Hepatocyte (in vitro differentiated cells): Measurements from ENCODE around the gene PRPF31. TPM values are rescaled to one million over a fixed set of nuclear protein-coding genes. Genes with fewer than 3 reads are reported as not detected.

Experiments
- DNase-seq: peaks from one replicate; pipeline ENCODE4 v3.0.0-alpha.2; 2016; ENCODE audit warnings: low spot score
- H2AFZ ChIP-seq: fragments of 200-600 bp; sonication (generic); 2 replicates; pipeline ENCODE4 v1.6.0; 2016; ENCODE audit warnings: antibody characterized with exemption, mild to moderate bottlenecking
- H3K27ac ChIP-seq: fragments of 200-600 bp; sonication (generic); 2 replicates; pipeline ENCODE4 v1.5.1; 2016; ENCODE audit warnings: mild to moderate bottlenecking
- H3K27me3 ChIP-seq: fragments of 200-600 bp; sonication (generic); 2 replicates; pipeline ENCODE4 v1.6.1; 2016
- H3K36me3 ChIP-seq: fragments of 200-600 bp; sonication (generic); replicated peaks from 2 replicates; pipeline ENCODE4 v1.5.1; 2016; ENCODE audit warnings: low read depth; ENCODE audit not compliant: insufficient read depth
- H3K4me1 ChIP-seq: fragments of 200-600 bp; sonication (generic); 2 replicates; pipeline ENCODE4 v1.5.1; 2016; ENCODE audit warnings: mild to moderate bottlenecking, moderate library complexity; ENCODE audit not compliant: insufficient read depth
- H3K4me2 ChIP-seq: fragments of 200-600 bp; sonication (generic); 2 replicates; pipeline ENCODE4 v1.6.0; 2016
- H3K4me3 ChIP-seq: fragments of 200-600 bp; sonication (generic); 2 replicates; pipeline ENCODE4 v1.5.1; 2016; ENCODE audit warnings: mild to moderate bottlenecking
- H3K79me2 ChIP-seq: fragments of 200-600 bp; sonication (generic); 2 replicates; pipeline ENCODE4 v1.6.0; 2017; ENCODE audit warnings: mild to moderate bottlenecking
- H3K9me2 ChIP-seq: fragments of 200-600 bp; sonication (generic); replicated peaks from 2 replicates; pipeline ENCODE4 v1.6.0; 2017; ENCODE audit warnings: mild to moderate bottlenecking; ENCODE audit not compliant: insufficient read depth
- H3K9me3 ChIP-seq: fragments of 200-600 bp; sonication (generic); 2 replicates; pipeline ENCODE4 v1.5.1; 2016; ENCODE audit warnings: low read depth, mild to moderate bottlenecking
- H4K20me1 ChIP-seq: fragments of 200-600 bp; sonication (generic); 2 replicates; pipeline ENCODE4 v1.6.0; 2016; ENCODE audit warnings: mild to moderate bottlenecking; ENCODE audit not compliant: insufficient read depth, poor library complexity, severe bottlenecking
- EZH2 ChIP-seq: fragments of 200-600 bp; sonication (generic); IDR thresholded peaks from 2 replicates; pipeline ENCODE4 v1.6.1; 2016; ENCODE audit warnings: antibody characterized with exemption, mild to moderate bottlenecking, borderline replicate concordance
- EZH2phosphoT487 ChIP-seq: fragments of 200-600 bp; sonication (generic); IDR thresholded peaks from one replicate; pipeline ENCODE4 v1.6.1; 2018; ENCODE audit warnings: antibody characterized with exemption, mild to moderate bottlenecking, low read depth, moderate library complexity; ENCODE audit not compliant: unreplicated experiment, severe bottlenecking
- WGBS: methylation state at CpG from one replicate; pipeline ENCODE4 v1.1.6; 2016; ENCODE audit warnings: low lambda C conversion rate; ENCODE audit errors: missing lambda C conversion rate; 5-methylcytosine and 5-hydroxymethylcytosine counted together
- polyA plus RNA-seq: library from polyadenylated mRNA; unstranded; fragments of >200 nt; fragmentation: Nextera tagmentation; extraction: Ambion mirVana; gene quantifications from 2 replicates; pipeline ENCODE4 v1.2.1, GENCODE V29; 2016
- total RNA-seq: library from RNA; depleted of rRNA; stranded (reverse); fragments of >200 nt; gene quantifications from 2 replicates; pipeline ENCODE4 v1.2.3, GENCODE V29; 2014
- TF ChIP-seq, protein P1 (sequence below): fragments of 200-600 bp; sonication (generic); IDR thresholded peaks from 2 replicates; pipeline ENCODE4 v1.5.1; 2016; ENCODE audit warnings: antibody characterized with exemption, mild to moderate bottlenecking; ENCODE audit not compliant: poor library complexity

PRPF31 gene
- total and polyA plus RNA-seq, 2 experiments from 2014 or later, result 59.7 to 77.6 TPM

DNA sequence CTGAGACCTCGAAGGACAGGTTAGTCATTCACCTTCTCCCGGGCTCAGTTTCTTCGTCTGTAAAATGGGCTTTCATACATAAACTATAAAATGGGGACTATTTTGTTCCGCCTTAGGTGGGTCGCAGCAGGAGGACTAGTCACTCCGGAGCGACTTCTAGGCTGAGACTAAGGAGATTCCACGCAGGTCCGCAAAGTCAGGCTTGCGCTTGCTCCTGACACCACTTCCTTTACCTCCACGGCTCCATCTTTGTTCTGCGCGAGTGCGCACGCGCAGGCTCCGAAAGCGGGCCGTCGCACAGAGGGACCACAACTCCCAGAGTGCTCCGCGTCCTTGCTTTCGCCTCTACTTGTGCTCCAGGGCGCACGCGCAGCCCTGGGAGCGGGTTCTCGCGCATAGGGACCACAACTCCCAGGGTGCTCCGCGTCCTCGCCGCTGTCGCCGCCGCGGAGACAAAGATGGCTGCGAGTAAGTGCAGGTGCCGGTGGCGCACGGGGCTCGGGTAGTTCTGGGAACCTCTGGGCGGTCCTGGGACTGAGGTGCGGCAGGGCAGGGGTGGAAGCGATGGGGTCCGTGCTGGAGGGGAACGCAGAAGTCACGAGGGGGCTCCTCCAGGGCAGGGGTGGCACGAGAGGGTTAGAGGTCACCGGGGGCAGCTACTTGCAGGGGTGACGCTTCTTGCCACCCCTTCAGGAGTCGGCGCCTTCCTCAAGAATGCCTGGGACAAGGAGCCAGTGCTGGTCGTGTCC is 13.0 kb upstream of the PRPF31 start, which contains the start of gene NDUFA3:
TSS of gene NDUFA3 (plus strand) at position 435 of the 749 bp plus-strand sequence. CDS start at position 459, 24 bp downstream.
- H3K4me1 ChIP-seq, result peaks cover 3% of the 10 kb centered on the region
- no peaks in the 10 kb centered on the region for H3K27me3 ChIP-seq
- no peak for TF ChIP-seq EZH2phosphoT487
- TF ChIP-seq EZH2, result no peak
- TF ChIP-seq, protein P1, sequence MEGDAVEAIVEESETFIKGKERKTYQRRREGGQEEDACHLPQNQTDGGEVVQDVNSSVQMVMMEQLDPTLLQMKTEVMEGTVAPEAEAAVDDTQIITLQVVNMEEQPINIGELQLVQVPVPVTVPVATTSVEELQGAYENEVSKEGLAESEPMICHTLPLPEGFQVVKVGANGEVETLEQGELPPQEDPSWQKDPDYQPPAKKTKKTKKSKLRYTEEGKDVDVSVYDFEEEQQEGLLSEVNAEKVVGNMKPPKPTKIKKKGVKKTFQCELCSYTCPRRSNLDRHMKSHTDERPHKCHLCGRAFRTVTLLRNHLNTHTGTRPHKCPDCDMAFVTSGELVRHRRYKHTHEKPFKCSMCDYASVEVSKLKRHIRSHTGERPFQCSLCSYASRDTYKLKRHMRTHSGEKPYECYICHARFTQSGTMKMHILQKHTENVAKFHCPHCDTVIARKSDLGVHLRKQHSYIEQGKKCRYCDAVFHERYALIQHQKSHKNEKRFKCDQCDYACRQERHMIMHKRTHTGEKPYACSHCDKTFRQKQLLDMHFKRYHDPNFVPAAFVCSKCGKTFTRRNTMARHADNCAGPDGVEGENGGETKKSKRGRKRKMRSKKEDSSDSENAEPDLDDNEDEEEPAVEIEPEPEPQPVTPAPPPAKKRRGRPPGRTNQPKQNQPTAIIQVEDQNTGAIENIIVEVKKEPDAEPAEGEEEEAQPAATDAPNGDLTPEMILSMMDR, result no peak
- peaks cover 22% of the 10 kb centered on the region for H3K79me2 ChIP-seq
- H3K9me3 ChIP-seq, result no peaks in the 10 kb centered on the region
- no peaks in the 10 kb centered on the region for H3K9me2 ChIP-seq
- no peaks in the 10 kb centered on the region for H3K36me3 ChIP-seq
- DNase-seq, result peak; percentile 99
- peak within 1 kb of the TSS; percentile 39 for H3K27ac ChIP-seq
- H4K20me1 ChIP-seq, result no peaks in the 10 kb centered on the region
- peak within 1 kb of the TSS; percentile 34 for H3K4me3 ChIP-seq
- 4% methylated on average over 53 of the region's 54 CpGs for WGBS
- H3K4me2 ChIP-seq, result peak within 1 kb of the TSS; percentile 89
- peak within 1 kb of the TSS; percentile 89 for H2AFZ ChIP-seq

DNA sequence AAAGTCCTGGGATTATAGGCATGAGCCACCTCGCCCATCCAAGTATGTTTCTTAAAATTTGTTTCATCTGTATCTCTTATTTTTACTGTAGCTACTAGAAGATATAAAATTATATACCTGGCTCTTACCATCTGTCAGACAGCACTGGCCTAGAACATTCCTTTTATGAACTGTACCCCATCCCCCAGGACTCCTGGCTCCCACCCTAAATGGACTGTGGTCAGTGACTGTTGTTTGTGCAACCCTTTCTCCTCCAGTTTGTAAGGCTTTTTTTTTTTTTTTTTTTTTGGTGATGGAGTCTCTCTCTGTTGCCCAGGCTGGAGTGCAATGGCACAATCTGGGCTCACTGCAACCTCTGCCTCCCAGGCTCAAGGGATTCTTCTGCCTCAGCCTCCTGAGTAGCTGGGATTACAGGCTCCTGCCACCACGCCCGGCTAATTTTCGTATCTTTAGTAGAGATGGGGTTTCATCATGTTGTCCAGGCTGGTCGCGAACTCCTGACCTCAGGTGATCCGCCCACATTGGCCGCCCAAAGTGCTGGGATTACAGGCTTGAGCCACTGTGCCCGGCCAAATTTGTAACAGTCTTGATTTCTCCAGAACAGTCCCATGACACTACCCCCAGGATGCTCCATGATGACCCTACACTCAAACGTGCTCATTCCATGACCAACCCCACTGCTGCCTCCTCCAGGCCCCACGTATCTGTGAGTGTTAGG is 10.4 kb upstream of the PRPF31 start:
- no peak overlapping the region for H3K4me3 ChIP-seq
- DNase-seq, result no peak
- peaks cover 22% of the 10 kb centered on the region for H3K79me2 ChIP-seq
- no peak overlapping the region for H3K27ac ChIP-seq
- TF ChIP-seq, protein P1, result no peak
- TF ChIP-seq EZH2 (no peak), EZH2phosphoT487 (no peak)
- no peak overlapping the region for H3K4me2 ChIP-seq
- H4K20me1 ChIP-seq, result no peaks in the 10 kb centered on the region
- 93% methylated on average over 11 of the region's 11 CpGs for WGBS
- no peak overlapping the region for H2AFZ ChIP-seq
- H3K9me3 ChIP-seq, result no peaks in the 10 kb centered on the region
- H3K9me2 ChIP-seq, result no peaks in the 10 kb centered on the region
- H3K36me3 ChIP-seq, result no peaks in the 10 kb centered on the region
- no peaks in the 10 kb centered on the region for H3K27me3 ChIP-seq
- H3K4me1 ChIP-seq, result peaks cover 3% of the 10 kb centered on the region

DNA sequence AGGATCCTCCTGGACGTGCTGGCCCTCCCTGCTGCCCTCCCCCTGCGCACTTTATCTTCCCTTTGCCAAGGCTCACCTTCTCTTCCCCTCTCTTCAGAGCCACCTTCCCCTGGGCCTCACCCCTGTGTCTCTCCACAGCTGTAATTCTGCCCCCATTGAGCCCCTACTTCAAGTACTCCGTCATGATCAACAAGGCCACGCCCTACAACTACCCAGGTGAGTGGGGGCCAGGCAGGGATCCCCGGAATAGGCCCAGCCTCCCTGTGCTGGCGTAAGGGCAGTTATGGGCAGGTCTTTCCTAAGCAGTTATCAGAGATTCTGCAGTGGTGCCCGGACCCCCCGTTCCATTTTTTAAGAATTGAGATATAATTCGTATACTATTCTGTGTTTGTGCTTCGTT is 9.8 kb upstream of the PRPF31 start:
- Histone ChIP-seq H3K36me3 (no peaks in the 10 kb centered on the region), H3K27me3 (no peaks in the 10 kb centered on the region)
- 96% methylated on average over 10 of the region's 10 CpGs for WGBS

More for the DNA sequence above, 9.8 kb upstream of the PRPF31 start:
- Histone ChIP-seq H3K79me2 (peaks cover 22% of the 10 kb centered on the region), H2AFZ (no peak overlapping the region), H3K4me1 (peaks cover 3% of the 10 kb centered on the region), H3K4me2 (no peak overlapping the region), H3K27ac (no peak overlapping the region), H3K9me2 (no peaks in the 10 kb centered on the region), H3K4me3 (no peak overlapping the region), H4K20me1 (no peaks in the 10 kb centered on the region), H3K9me3 (no peaks in the 10 kb centered on the region)
- no peak for TF ChIP-seq EZH2phosphoT487
- TF ChIP-seq, protein P1, result no peak
- no peak for TF ChIP-seq EZH2
- no peak for DNase-seq
